Femur (tissue), 1 donor: ENCODE data around the gene DDB1.

ENCODE experiments used
- DNase-seq: peaks from one replicate; pipeline ENCODE4 v3.0.0-alpha.2; 2017

DDB1 gene

GRCh38 chr11:61293867-61294716 is 38.8 kb downstream of the DDB1 start:
- DNase-seq, result peak; percentile 76

GRCh38 chr11:61292356-61292755 is 40.5 kb downstream of the DDB1 start:
- DNase-seq, result no peak

- no peak for DNase-seq
Observed at GRCh38 chr11:61290905-61291690, 41.8 kb downstream of the DDB1 start.

GRCh38 chr11:61287338-61287977 is 45.4 kb downstream of the DDB1 start:
- DNase-seq, result no peak

- no peak for DNase-seq
Observed at GRCh38 chr11:61283613-61284012, 49.3 kb downstream of the DDB1 start.

GRCh38 chr11:61281581-61282250 is 51.2 kb downstream of the DDB1 start:
- peak; percentile 63 for DNase-seq

DNA sequence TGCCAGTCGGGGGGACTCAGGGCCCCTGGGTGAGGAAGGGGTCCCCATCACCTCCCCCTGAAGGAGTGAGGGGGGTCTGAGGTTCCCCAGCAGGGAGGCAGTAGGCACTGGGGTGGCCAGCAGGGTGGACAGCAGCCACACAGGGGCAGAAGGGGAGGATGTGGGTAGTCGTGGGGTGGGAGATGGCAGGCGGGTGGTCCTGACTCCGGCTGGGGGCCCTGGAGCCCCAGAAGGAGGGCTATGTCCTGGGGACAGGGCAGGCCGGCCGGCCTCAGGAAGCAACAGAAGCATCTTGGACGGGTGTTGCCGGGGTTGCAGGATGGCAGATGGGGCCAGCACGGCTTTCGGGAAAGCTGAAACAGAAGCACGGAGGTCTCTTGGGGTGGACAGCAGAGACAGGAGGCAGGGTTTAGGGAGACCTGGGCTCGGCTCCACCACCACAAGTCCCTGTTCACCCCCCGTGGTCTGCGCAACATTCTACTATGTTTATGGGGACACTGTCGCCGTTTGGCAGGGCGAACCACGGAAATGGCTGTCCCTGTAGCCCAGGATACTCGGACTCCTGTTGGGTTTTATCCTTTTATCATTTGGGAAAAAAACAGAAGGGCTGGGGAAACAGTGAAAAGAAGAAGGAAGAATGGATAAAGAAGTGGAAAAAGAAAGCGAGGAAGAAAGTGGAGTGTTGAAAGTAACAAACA is 51.9 kb downstream of the DDB1 start:
- DNase-seq, result no peak

- DNase-seq, result no peak
Observed at GRCh38 chr11:61279934-61280659, 52.8 kb downstream of the DDB1 start.

DNA sequence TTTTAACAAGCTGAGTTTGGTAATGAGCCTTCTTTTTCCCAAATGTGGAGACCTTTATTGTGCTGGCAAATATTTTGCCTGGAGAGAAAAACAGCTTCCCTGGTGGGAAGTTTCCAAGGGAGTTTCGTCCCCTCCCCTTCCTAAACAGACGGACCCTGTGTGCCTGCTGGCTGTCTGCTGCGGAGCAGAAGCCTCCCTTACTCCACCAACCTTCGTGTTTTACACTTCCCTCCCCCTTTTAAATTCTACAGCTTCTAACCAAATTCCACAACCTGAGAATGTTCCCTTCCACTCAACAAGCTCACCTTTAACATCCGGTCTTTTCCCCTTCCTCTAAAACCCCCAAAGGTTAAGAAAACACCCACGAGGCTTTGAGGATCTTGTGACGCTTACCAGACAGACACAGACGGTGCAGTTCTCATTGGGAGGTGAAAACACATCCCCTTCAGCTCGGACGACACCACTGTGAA is 54.9 kb downstream of the DDB1 start:
- DNase-seq, result no peak

- no peak for DNase-seq
Observed at GRCh38 chr11:61277186-61278000, 55.5 kb downstream of the DDB1 start.

GRCh38 chr11:61275191-61275590 is 57.7 kb downstream of the DDB1 start:
- no peak for DNase-seq

- no peak for DNase-seq
Observed at GRCh38 chr11:61274084-61274483, 58.8 kb downstream of the DDB1 start.

DNA sequence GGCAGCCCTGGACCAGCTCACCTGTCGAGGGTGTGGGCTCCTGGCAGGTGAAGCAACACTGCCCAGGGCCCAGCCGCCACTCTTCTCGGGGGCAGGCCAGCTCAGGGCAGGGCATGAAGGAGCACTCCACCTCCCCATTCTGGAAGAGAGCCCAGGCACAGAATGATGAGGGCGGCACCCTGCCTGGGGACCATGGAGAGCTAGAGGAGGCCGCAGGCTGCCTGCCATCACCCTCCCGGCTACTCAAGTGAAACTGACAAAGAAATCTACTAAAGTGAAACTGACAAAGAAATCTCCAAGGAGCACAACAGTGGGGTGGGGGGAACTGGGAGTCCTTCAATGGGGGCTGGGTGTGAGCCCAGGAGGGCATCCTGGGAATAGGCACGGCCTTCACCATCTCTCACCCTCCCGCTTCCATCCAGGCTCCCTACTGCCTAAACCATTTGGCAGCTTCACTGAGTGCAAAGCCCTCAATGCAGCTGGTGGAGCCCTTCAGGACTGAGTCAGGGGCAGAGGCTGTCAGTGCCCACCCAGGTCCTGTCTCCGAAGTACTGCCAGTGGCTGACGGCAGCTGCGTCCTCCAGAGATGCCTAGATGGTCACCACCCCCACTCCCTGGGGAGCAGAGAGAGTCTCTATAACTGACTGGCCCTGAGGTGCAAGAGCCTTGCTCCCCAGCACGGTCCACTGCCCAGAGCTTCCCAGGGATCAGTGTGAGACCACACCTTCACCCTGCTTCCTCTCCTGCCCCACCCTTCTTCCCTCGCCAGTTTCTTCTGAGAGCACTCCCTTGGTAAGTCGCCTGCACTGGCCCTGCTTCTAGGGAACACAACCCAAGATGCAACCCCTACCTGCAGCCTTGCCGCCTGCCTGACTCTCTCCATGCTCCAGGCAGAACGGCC is 59.5 kb downstream of the DDB1 start:
- no peak for DNase-seq

GRCh38 chr11:61272731-61273130 is 60.2 kb downstream of the DDB1 start:
- no peak for DNase-seq

- no peak for DNase-seq
Observed at GRCh38 chr11:61270354-61271076, 62.4 kb downstream of the DDB1 start.

DNA sequence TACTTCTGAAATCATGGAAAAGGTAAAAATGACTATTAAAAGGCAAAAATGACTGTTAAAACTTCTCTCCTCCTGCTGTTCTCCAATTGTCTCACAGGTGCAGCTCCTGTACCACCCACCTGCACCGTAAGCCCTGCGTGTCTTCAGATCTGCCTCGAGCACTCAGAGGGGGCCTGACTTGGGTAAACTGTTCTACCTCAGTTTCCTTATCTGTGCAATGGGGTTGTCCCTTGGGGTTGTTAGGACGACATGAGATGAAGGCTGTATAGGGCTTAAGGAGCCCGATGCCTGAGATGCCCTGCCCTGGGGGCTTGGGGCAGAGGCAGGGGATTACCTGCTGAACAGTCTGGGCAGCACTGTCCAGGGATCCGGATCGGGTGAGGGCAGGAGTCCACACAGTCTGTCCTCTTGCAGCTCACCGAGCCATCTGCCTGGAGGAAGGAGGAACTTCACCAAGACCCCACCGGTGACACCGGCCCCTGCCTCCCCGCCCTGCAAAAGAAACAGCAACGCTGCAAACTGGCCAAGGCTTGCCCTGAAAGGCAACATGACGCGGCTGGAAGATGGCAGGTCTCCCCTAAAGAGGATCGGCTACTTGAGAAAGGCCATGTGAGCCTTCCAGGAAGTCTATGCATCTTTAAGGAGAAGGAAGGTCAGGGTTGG is 64.2 kb downstream of the DDB1 start:
- no peak for DNase-seq

GRCh38 chr11:61267437-61267841 is 65.5 kb downstream of the DDB1 start:
- DNase-seq, result no peak

DNA sequence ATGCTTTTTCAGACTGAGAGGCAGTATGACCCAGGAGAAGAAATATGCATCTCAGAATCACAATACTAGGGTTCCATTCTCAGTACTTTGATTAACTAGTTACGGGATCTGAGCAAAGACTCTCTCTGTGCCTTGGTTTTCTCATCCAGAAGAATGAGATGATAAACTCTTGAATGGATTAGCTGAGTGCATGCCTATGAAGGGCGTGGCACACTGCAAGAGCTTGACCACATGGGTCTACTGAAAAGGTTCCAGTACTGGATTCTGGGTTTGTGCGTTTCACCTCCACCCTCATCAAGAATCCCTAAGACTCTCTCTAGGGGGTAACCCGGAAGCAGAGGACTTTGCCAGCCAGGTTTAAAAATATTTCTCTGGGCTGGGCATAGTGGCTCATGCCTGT is 66.3 kb downstream of the DDB1 start:
- no peak for DNase-seq
